ENCODE data around the gene PHOSPHO1. TPM values are rescaled to one million over a fixed set of nuclear protein-coding genes. Genes with fewer than 3 reads are reported as not detected.
A peak's percentile ranks its signal among the peaks of the same experiment; 100 is the strongest.

Gene PHOSPHO1
- total and polyA plus RNA-seq, 2 of the 13 experiments (the other 11 are each of a cell fraction or from before 2014, with no cell fraction given): not detected

- TF ChIP-seq ZMYM3 (CRISPR knock-in tag; IDR thresholded peaks at IDR 0.05) (peak; percentile 87; the same call in 1 of the 2 replicates), ZNF672 (CRISPR knock-in tag; IDR thresholded peaks at IDR 0.05) (no peak), ZNF614 (CRISPR knock-in tag; IDR thresholded peaks at IDR 0.05; ENCODE audit: borderline replicate concordance) (no peak), CENPX (CRISPR knock-in tag; IDR thresholded peaks at IDR 0.05) (no peak), ZBED4 (CRISPR knock-in tag; IDR thresholded peaks at IDR 0.05; ENCODE audit: borderline replicate concordance) (no peak), YEATS4 (CRISPR knock-in tag; IDR thresholded peaks at IDR 0.05; ENCODE audit: borderline replicate concordance) (peak; percentile 23; the same call in 1 of the 2 replicates), ZZZ3 (CRISPR knock-in tag; IDR thresholded peaks at IDR 0.05; ENCODE audit: borderline replicate concordance) (no peak), JUN (CRISPR knock-in tag; IDR thresholded peaks at IDR 0.05) (no peak), SNAI1 (CRISPR knock-in tag; IDR thresholded peaks at IDR 0.05; ENCODE audit: borderline replicate concordance) (no peak), DRAP1 (CRISPR knock-in tag; IDR thresholded peaks at IDR 0.05) (no peak), E2F1 (CRISPR knock-in tag; IDR thresholded peaks at IDR 0.05) (no peak), ZNF414 (CRISPR knock-in tag; IDR thresholded peaks at IDR 0.05) (no peak), ZNF780A (CRISPR knock-in tag; IDR thresholded peaks at IDR 0.05) (no peak), MATR3 (CRISPR knock-in tag; IDR thresholded peaks at IDR 0.05) (no peak), ZNF362 (CRISPR knock-in tag; IDR thresholded peaks at IDR 0.05; ENCODE audit: borderline replicate concordance) (no peak), ZNF576 (CRISPR knock-in tag; IDR thresholded peaks at IDR 0.05) (no peak), ZFP1 (CRISPR knock-in tag; IDR thresholded peaks at IDR 0.05) (no peak), ZNF616 (CRISPR knock-in tag; IDR thresholded peaks at IDR 0.05; ENCODE audit: low read depth) (no peak), ZNF44 (CRISPR knock-in tag; IDR thresholded peaks at IDR 0.05) (0 out of 2 replicates have a peak, but pooled peaks have one; percentile 9), FLYWCH1 (CRISPR knock-in tag; IDR thresholded peaks at IDR 0.05) (no peak), ZNF33B (CRISPR knock-in tag; IDR thresholded peaks at IDR 0.05) (no peak), ZNF563 (CRISPR knock-in tag; IDR thresholded peaks at IDR 0.05) (0 out of 2 replicates have a peak, but pooled peaks have one; percentile 24), MED8 (CRISPR knock-in tag; IDR thresholded peaks at IDR 0.05; ENCODE audit: insufficient replicate concordance) (no peak)
Observed at GRCh38 chr17:49260011-49260816, 29.6 kb upstream of the PHOSPHO1 start (continued).
